ENCODE results near the gene RHBDL3. TPM values are rescaled to one million over a fixed set of nuclear protein-coding genes. Genes with fewer than 3 reads are reported as not detected.

Gene RHBDL3
- total and polyA plus RNA-seq, 2 donors (not counting 1 experiment from before 2014, with no cell fraction given) = not detected

DNA sequence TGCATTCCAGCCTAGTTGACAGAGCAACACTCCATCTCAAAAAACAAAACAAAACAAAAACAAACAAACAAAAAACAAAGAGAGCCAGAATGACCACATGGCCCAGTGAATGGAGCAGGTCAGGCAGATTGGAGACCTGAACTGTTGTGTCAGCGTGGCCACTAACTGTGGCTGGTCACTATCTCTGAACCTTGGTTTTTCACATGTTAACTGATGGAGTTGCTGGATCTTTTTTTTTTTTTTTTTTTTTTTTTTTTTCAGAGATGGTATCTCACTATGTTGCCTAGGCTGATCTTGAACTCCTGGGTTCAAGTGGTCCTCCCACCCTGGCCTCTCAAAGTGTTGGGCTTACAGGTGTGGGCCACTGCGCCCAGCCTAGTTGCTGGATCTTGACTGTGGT, 31.8 kb downstream of the RHBDL3 start:
- intact Hi-C loops (cut with micrococcal nuclease) = no loop called here
- no peak overlapping the region for H3K4me3 Mint-ChIP-seq
- H3K4me1 ChIP-seq (ENCODE audit: control insufficient read depth in 2 of 2, insufficient read depth in 2 of 2, low read length in 2 of 2) = peaks cover 3 to 7% of the 10 kb centered on the region in 2 donors
- H2AFZ ChIP-seq (ENCODE audit: insufficient read depth, low read depth, low read length, poor library complexity, severe bottlenecking) = no peak overlapping the region
- H4K20me1 ChIP-seq (ENCODE audit: control insufficient read depth, insufficient read depth, low read length, poor library complexity, severe bottlenecking) = no peaks in the 10 kb centered on the region
- no peaks in the 10 kb centered on the region for H3K36me3 ChIP-seq (replicated peaks in 1 of 2; ENCODE audit: control extremely low read depth in 1 of 2, control insufficient read depth in 1 of 2, extremely low read depth in 1 of 2, insufficient read depth in 2 of 2, low read length in 1 of 2)
- ATAC-seq (ENCODE audit: low read depth) = no peak
- ChIA-PET CTCF (no interaction called here), POLR2A (no interaction called here)
- H3K9ac ChIP-seq (ENCODE audit: low read length) = no peak overlapping the region
- H3K9me3 ChIP-seq (ENCODE audit: control extremely low read depth in 1 of 3, control insufficient read depth in 2 of 3, insufficient read depth in 1 of 3, low read length in 2 of 3) = no peaks in the 10 kb centered on the region
- H3K4me1 Mint-ChIP-seq = peaks cover 9% of the 10 kb centered on the region
- TF ChIP-seq, protein P1, sequence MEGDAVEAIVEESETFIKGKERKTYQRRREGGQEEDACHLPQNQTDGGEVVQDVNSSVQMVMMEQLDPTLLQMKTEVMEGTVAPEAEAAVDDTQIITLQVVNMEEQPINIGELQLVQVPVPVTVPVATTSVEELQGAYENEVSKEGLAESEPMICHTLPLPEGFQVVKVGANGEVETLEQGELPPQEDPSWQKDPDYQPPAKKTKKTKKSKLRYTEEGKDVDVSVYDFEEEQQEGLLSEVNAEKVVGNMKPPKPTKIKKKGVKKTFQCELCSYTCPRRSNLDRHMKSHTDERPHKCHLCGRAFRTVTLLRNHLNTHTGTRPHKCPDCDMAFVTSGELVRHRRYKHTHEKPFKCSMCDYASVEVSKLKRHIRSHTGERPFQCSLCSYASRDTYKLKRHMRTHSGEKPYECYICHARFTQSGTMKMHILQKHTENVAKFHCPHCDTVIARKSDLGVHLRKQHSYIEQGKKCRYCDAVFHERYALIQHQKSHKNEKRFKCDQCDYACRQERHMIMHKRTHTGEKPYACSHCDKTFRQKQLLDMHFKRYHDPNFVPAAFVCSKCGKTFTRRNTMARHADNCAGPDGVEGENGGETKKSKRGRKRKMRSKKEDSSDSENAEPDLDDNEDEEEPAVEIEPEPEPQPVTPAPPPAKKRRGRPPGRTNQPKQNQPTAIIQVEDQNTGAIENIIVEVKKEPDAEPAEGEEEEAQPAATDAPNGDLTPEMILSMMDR (IDR thresholded peaks at IDR 0.05) = no peak
- no peak for TF ChIP-seq EZH2 (IDR thresholded peaks at IDR 0.05; ENCODE audit: borderline replicate concordance, insufficient read depth, low read depth, low read length, poor library complexity, severe bottlenecking)
- no peaks in the 10 kb centered on the region for H3K79me2 ChIP-seq (ENCODE audit: control insufficient read depth, insufficient read depth, low read length)
- WGBS (ENCODE audit: insufficient coverage) = 100% methylated on average over 2 of the region's 2 CpGs
- peaks cover 3% of the 10 kb centered on the region for H3K27me3 Mint-ChIP-seq
- no peak for DNase-seq
- H3K27me3 ChIP-seq (replicated peaks in 1 of 4; ENCODE audit: control extremely low read depth in 1 of 4, control insufficient read depth in 3 of 4, insufficient read depth in 4 of 4, low read length in 3 of 4) = no peaks in the 10 kb centered on the region
- H3K9me3 Mint-ChIP-seq (ENCODE audit: insufficient read depth) = no peaks in the 10 kb centered on the region
- H3K4me2 ChIP-seq (replicated peaks; ENCODE audit: low read depth, low read length, poor library complexity, severe bottlenecking) = no peak overlapping the region
- no peak overlapping the region for H3K4me3 ChIP-seq (ENCODE audit: control extremely low read depth in 1 of 5, extremely low read depth in 1 of 5, insufficient read depth in 1 of 5, low read depth in 2 of 5, low read length in 4 of 5)
- H3K27ac Mint-ChIP-seq = no peak overlapping the region
- H3K27ac ChIP-seq (ENCODE audit: low read length in 2 of 2) = no peak overlapping the region

DNA sequence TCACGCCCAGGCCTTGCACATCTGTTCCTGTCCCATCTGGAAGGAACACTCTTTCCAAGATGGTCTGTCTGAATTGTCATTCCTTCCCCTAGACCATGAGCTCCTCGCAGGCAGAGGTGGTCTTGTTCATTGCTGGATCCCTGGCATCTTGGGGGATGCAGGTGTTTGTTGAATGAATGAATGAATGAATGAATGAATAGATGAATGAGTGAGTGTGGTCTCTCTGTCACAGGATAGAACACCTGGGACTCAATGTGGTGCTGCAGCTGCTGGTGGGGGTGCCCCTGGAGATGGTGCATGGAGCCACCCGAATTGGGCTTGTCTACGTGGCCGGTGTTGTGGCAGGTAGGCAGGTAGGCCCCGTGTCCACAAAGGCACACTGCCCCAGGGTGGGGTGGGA, 32.2 kb downstream of the RHBDL3 start:
- ATAC-seq (ENCODE audit: low read depth) (no peak), DNase-seq (no peak)
- ChIA-PET POLR2A (no interaction called here), CTCF (interaction anchor here (1.1 kb wide), 1 partner anchor 22 kb away, joined by 3 read pairs; no protein-coding TSS in a partner anchor)
- TF ChIP-seq, protein P1 (IDR thresholded peaks at IDR 0.05) = no peak
- TF ChIP-seq EZH2 (IDR thresholded peaks at IDR 0.05; ENCODE audit: borderline replicate concordance, insufficient read depth, low read depth, low read length, poor library complexity, severe bottlenecking) = no peak
- Histone ChIP-seq H3K4me3 (ENCODE audit: control extremely low read depth in 1 of 5, extremely low read depth in 1 of 5, insufficient read depth in 1 of 5, low read depth in 2 of 5, low read length in 4 of 5) (no peak overlapping the region), H3K9me3 (ENCODE audit: control extremely low read depth in 1 of 3, control insufficient read depth in 2 of 3, insufficient read depth in 1 of 3, low read length in 2 of 3) (no peaks in the 10 kb centered on the region), H3K9ac (ENCODE audit: low read length) (no peak overlapping the region), H4K20me1 (ENCODE audit: control insufficient read depth, insufficient read depth, low read length, poor library complexity, severe bottlenecking) (no peaks in the 10 kb centered on the region), H3K4me1 (ENCODE audit: control insufficient read depth in 2 of 2, insufficient read depth in 2 of 2, low read length in 2 of 2) (peaks cover 2 to 4% of the 10 kb centered on the region in 2 donors), H2AFZ (ENCODE audit: insufficient read depth, low read depth, low read length, poor library complexity, severe bottlenecking) (no peak overlapping the region), H3K27ac (ENCODE audit: low read length in 2 of 2) (no peak overlapping the region), H3K79me2 (ENCODE audit: control insufficient read depth, insufficient read depth, low read length) (no peaks in the 10 kb centered on the region), H3K27me3 (replicated peaks in 1 of 4; ENCODE audit: control extremely low read depth in 1 of 4, control insufficient read depth in 3 of 4, insufficient read depth in 4 of 4, low read length in 3 of 4) (no peaks in the 10 kb centered on the region), H3K36me3 (replicated peaks in 1 of 2; ENCODE audit: control extremely low read depth in 1 of 2, control insufficient read depth in 1 of 2, extremely low read depth in 1 of 2, insufficient read depth in 2 of 2, low read length in 1 of 2) (no peaks in the 10 kb centered on the region), H3K4me2 (replicated peaks; ENCODE audit: low read depth, low read length, poor library complexity, severe bottlenecking) (no peak overlapping the region)
- Mint-ChIP-seq H3K27me3 (peaks cover 3% of the 10 kb centered on the region), H3K27ac (no peak overlapping the region), H3K9me3 (ENCODE audit: insufficient read depth) (no peaks in the 10 kb centered on the region), H3K4me3 (no peak overlapping the region), H3K4me1 (peaks cover 6% of the 10 kb centered on the region)
- intact Hi-C loops (cut with micrococcal nuclease) = no loop called here
- 97% methylated on average over 5 of the region's 6 CpGs for WGBS (ENCODE audit: insufficient coverage)

Measured in B cell (primary cell).